H1 (cell line): ENCODE results near the gene ARF6. TPM values are rescaled to one million over a fixed set of nuclear protein-coding genes. Genes with fewer than 3 reads are reported as not detected.

Experiments
- CTCF ChIA-PET: fragments of 300-600 bp; sonication (Branson Sonifier 250); formaldehyde crosslinking; loops from one replicate; lab custom pipeline; 2021; ENCODE audit not compliant: partially characterized antibody; lab: Charles Lee
- POLR2A ChIA-PET: fragments of 300-600 bp; sonication (Branson Sonifier 250); formaldehyde crosslinking; loops from one replicate; lab custom pipeline; 2021; ENCODE audit warnings: inconsistent platforms; ENCODE audit not compliant: partially characterized antibody; lab: Charles Lee
- DNase-seq, 2 experiments: peaks; one replicate each; pipeline versions ENCODE4 v3.0.0 to v3.0.0-alpha.2; 2010 to 2022; ENCODE audit warnings: low spot score in 2 of 2, low read depth in 1 of 2, mixed read lengths in 1 of 2
- FAIRE-seq: peaks from 2 replicates; lab custom pipeline; 2011; peaks lifted over from hg19 to GRCh38; lab: Jason Lieb, UNC
- H2AFZ ChIP-seq: 2 replicates; pipeline ENCODE4 v1.8.1; 2012; ENCODE audit warnings: low read length, inconsistent platforms
- H2AK5ac ChIP-seq: 2 replicates; pipeline ENCODE4 v1.6.1; 2013; ENCODE audit warnings: low read depth, low read length
- H2BK120ac ChIP-seq: replicated peaks from 2 replicates; pipeline ENCODE3; 2013; ENCODE audit warnings: low read depth, low read length, inconsistent platforms
- H2BK12ac ChIP-seq: 2 replicates; pipeline ENCODE4 v1.6.1; 2013; ENCODE audit warnings: low read depth, low read length
- H2BK15ac ChIP-seq: 2 replicates; pipeline ENCODE4 v1.6.1; 2013; ENCODE audit warnings: low read length
- H2BK20ac ChIP-seq: 2 replicates; pipeline ENCODE4 v1.6.1; 2013; ENCODE audit warnings: low read length
- H2BK5ac ChIP-seq: 2 replicates; pipeline ENCODE4 v1.6.1; 2013; ENCODE audit warnings: low read depth, low read length
- H3K14ac ChIP-seq: 2 replicates; pipeline ENCODE4 v1.6.1; 2013; ENCODE audit warnings: inconsistent platforms; ENCODE audit not compliant: insufficient read length
- H3K18ac ChIP-seq: 2 replicates; pipeline ENCODE4 v1.6.1; 2013; ENCODE audit warnings: low read length; ENCODE audit errors: extremely low read depth
- H3K23ac ChIP-seq: 2 replicates; pipeline ENCODE4 v1.6.1; 2013; ENCODE audit warnings: inconsistent platforms; ENCODE audit not compliant: insufficient read length
- H3K23me2 ChIP-seq: 2 replicates; pipeline ENCODE4 v1.6.1; 2013; ENCODE audit warnings: low read depth, low read length
- H3K27ac ChIP-seq: 2 replicates; pipeline ENCODE4 v1.6.1; 2011; ENCODE audit warnings: low read depth, low read length, inconsistent platforms
- H3K27me3 ChIP-seq, 4 experiments: replicated peaks in 1 of 4; 1 replicate in 1 of 4; 2 replicates in 3 of 4; pipeline versions ENCODE4 v1.6.1 to v1.8.1; 2011 to 2013; ENCODE audit warnings: low read length in 3 of 4, mild to moderate bottlenecking in 3 of 4, inconsistent platforms in 2 of 4, mixed read lengths in 2 of 4, moderate library complexity in 1 of 4; ENCODE audit not compliant: control insufficient read depth in 3 of 4, insufficient read depth in 3 of 4; ENCODE audit errors: extremely low read depth in 1 of 4
- H3K36me3 ChIP-seq, 4 experiments: 2 replicates each; pipeline versions ENCODE4 v1.6.1 to v1.8.1; 2011 to 2013; ENCODE audit warnings: mild to moderate bottlenecking in 4 of 4, low read length in 3 of 4, moderate library complexity in 2 of 4, control low read depth in 1 of 4, inconsistent platforms in 1 of 4; ENCODE audit not compliant: insufficient read depth in 4 of 4, control insufficient read depth in 2 of 4
- H3K4ac ChIP-seq: replicated peaks from 2 replicates; pipeline ENCODE3; 2013; ENCODE audit warnings: low read length, low read depth, mixed read lengths, inconsistent platforms; ENCODE audit not compliant: insufficient read length
- H3K4me1 ChIP-seq, 4 experiments: replicated peaks in 1 of 4; 1 replicate in 1 of 4; 2 replicates in 3 of 4; pipeline versions ENCODE4 v1.6.1 to v1.8.1; 2011 to 2013; ENCODE audit warnings: low read length in 3 of 4, inconsistent platforms in 2 of 4, mixed read lengths in 1 of 4; ENCODE audit not compliant: insufficient read depth in 4 of 4, control insufficient read depth in 3 of 4
- H3K4me2 ChIP-seq, 2 experiments: 2 replicates each; pipeline versions ENCODE4 v1.6.1 to v1.8.1; 2011 to 2013; ENCODE audit warnings: low read depth in 2 of 2, low read length in 2 of 2, control low read depth in 1 of 2, inconsistent platforms in 1 of 2, mild to moderate bottlenecking in 1 of 2; ENCODE audit not compliant: insufficient read depth in 1 of 2
- H3K4me3 ChIP-seq, 4 experiments: fragments of 200-600, 300-600 bp in 1 of 4; sonication (generic), shearing (Covaris generic), sonication (Bioruptor Twin) in 1 of 4; 2 replicates each; pipeline versions ENCODE4 v1.5.1 to v1.8.1; 2011 to 2016; ENCODE audit warnings: low read length in 4 of 4, low read depth in 3 of 4, control low read depth in 2 of 4, inconsistent platforms in 2 of 4, mild to moderate bottlenecking in 2 of 4, mixed read lengths in 1 of 4, moderate library complexity in 1 of 4; ENCODE audit not compliant: insufficient read depth in 2 of 4; ENCODE audit errors: extremely low read depth in 1 of 4
- H3K56ac ChIP-seq: replicated peaks from 2 replicates; pipeline ENCODE3; 2013; ENCODE audit warnings: low read depth, mild to moderate bottlenecking, mixed read lengths, low read length, inconsistent platforms; ENCODE audit not compliant: insufficient read length
- H3K79me1 ChIP-seq: 2 replicates; pipeline ENCODE4 v1.6.1; 2013; ENCODE audit warnings: low read depth, low read length, control low read depth
- H3K79me2 ChIP-seq, 2 experiments: 2 replicates each; pipeline versions ENCODE4 v1.6.1 to v1.8.1; 2012 to 2013; ENCODE audit warnings: low read length in 2 of 2, mild to moderate bottlenecking in 2 of 2, inconsistent platforms in 1 of 2; ENCODE audit not compliant: insufficient read depth in 2 of 2, control insufficient read depth in 1 of 2
- H3K9ac ChIP-seq, 4 experiments: replicated peaks in 1 of 4; 1 replicate in 1 of 4; 2 replicates in 3 of 4; pipeline versions ENCODE4 v1.6.1 to v1.8.1; 2011 to 2013; ENCODE audit warnings: low read depth in 3 of 4, low read length in 3 of 4, control low read depth in 2 of 4, mild to moderate bottlenecking in 2 of 4, moderate library complexity in 2 of 4, inconsistent platforms in 1 of 4; ENCODE audit errors: extremely low read depth in 1 of 4
- H3K9me3 ChIP-seq, 2 experiments: 2 replicates each; pipeline versions ENCODE4 v1.6.1 to v1.8.1; 2012 to 2013; ENCODE audit warnings: mild to moderate bottlenecking in 2 of 2, moderate library complexity in 2 of 2, control low read depth in 1 of 2, inconsistent platforms in 1 of 2, low read depth in 1 of 2, low read length in 1 of 2, mixed read lengths in 1 of 2; ENCODE audit not compliant: insufficient read depth in 2 of 2
- H4K20me1 ChIP-seq, 2 experiments: replicated peaks in 1 of 2; 2 replicates each; pipeline versions ENCODE3 to v1.8.1; 2011 to 2013; ENCODE audit warnings: inconsistent platforms in 2 of 2, low read length in 2 of 2, mild to moderate bottlenecking in 1 of 2; ENCODE audit not compliant: insufficient read depth in 2 of 2, control insufficient read depth in 1 of 2
- H4K5ac ChIP-seq: 2 replicates; pipeline ENCODE4 v1.6.1; 2013; ENCODE audit warnings: low read length, low read depth, mixed read lengths, inconsistent platforms; ENCODE audit not compliant: insufficient read length
- H4K8ac ChIP-seq: 2 replicates; pipeline ENCODE4 v1.8.0; 2013; ENCODE audit warnings: mild to moderate bottlenecking, moderate library complexity, low read length, inconsistent platforms; ENCODE audit not compliant: insufficient read depth; ENCODE audit errors: extremely low read depth
- H4K91ac ChIP-seq: replicated peaks from 2 replicates; pipeline ENCODE3; 2013; ENCODE audit warnings: low read length, mixed read lengths, inconsistent platforms; ENCODE audit not compliant: insufficient read length
- ASH2L ChIP-seq: fragments of 200-600, 300-600 bp; sonication (generic); IDR thresholded peaks from one replicate; pipeline ENCODE4 v1.7.1; 2017; ENCODE audit warnings: low read length
- BRCA1 ChIP-seq: IDR thresholded peaks from 2 replicates; pipeline ENCODE4 v1.6.1; 2012; ENCODE audit warnings: low read depth, low read length, improper control_type of control experiment
- CTBP2 ChIP-seq: IDR thresholded peaks from 2 replicates; pipeline ENCODE4 v1.7.0; 2011; ENCODE audit warnings: borderline replicate concordance, mild to moderate bottlenecking, moderate library complexity, mixed read lengths, low read length; ENCODE audit not compliant: insufficient read depth, insufficient read length
- EP300 ChIP-seq, 2 experiments: IDR thresholded peaks; 1 replicate in 1 of 2; 2 replicates in 1 of 2; pipeline ENCODE4 v1.6.1; 2011 to 2012; ENCODE audit warnings: low read depth in 2 of 2, low read length in 2 of 2, mild to moderate bottlenecking in 2 of 2, borderline replicate concordance in 1 of 2, inconsistent platforms in 1 of 2, moderate library complexity in 1 of 2
- EZH2 ChIP-seq: fragments of 200-600 bp; sonication (generic); IDR thresholded peaks from 2 replicates; pipeline ENCODE4 v1.7.1; 2012; ENCODE audit warnings: low read depth, mild to moderate bottlenecking, moderate library complexity, low read length, inconsistent platforms; ENCODE audit not compliant: severe bottlenecking
- FOSL1 ChIP-seq: IDR thresholded peaks from 2 replicates; pipeline ENCODE4 v1.6.1; 2011; ENCODE audit warnings: mild to moderate bottlenecking, low read depth, low read length, moderate library complexity; ENCODE audit not compliant: insufficient read depth
- GTF2F1 ChIP-seq: IDR thresholded peaks from 2 replicates; pipeline ENCODE4 v1.6.1; 2012; ENCODE audit warnings: low read depth, low read length, improper control_type of control experiment, borderline replicate concordance
- PHF8 ChIP-seq: fragments of 200-600 bp; sonication (generic); conservative IDR thresholded peaks from 2 replicates; pipeline ENCODE4 v1.7.1; 2012; ENCODE audit warnings: low read depth, mild to moderate bottlenecking, inconsistent platforms, low read length, moderate library complexity
- SAP30 ChIP-seq: fragments of 300-600 bp; sonication (generic); IDR thresholded peaks from 2 replicates; pipeline ENCODE4 v1.7.1; 2012; ENCODE audit warnings: low read length, moderate library complexity, mild to moderate bottlenecking, inconsistent platforms; ENCODE audit not compliant: insufficient read depth, insufficient replicate concordance
- SIX5 ChIP-seq: IDR thresholded peaks from 2 replicates; pipeline ENCODE4 v1.6.1; 2011; ENCODE audit warnings: mild to moderate bottlenecking, low read depth, low read length
- TEAD4 ChIP-seq: IDR thresholded peaks from 2 replicates; pipeline ENCODE4 v1.6.1; 2012; ENCODE audit warnings: low read depth, low read length, inconsistent platforms, mixed read lengths
- WGBS, 2 experiments: shearing (Covaris generic) in 1 of 2; methylation state at CpG; one replicate each; pipeline versions ENCODE4 v1.1.6 to v1.1.7; 2013 to 2015; ENCODE audit warnings: low lambda C conversion rate in 2 of 2, mixed read lengths in 2 of 2, inconsistent platforms in 1 of 2, low coverage in 1 of 2, missing lambda C conversion rate in 1 of 2; ENCODE audit not compliant: insufficient replicate concordance in 2 of 2, insufficient coverage in 1 of 2, insufficient read length in 1 of 2; ENCODE audit errors: extremely low coverage in 1 of 2, missing lambda C conversion rate in 1 of 2; 5-methylcytosine and 5-hydroxymethylcytosine counted together
- polyA plus RNA-seq, 7 experiments: library from polyadenylated mRNA; depleted of rRNA in 3 of 7; stranded (reverse) in 5 of 7; unstranded in 2 of 7; fragments of >200 nt in 5 of 7; fragments of 200-250 nt in 2 of 7; gene quantifications; 1 replicate in 5 of 7; 2 replicates in 1 of 7; 4 replicates in 1 of 7; pipeline versions ENCODE4 v1.2.1 to v1.2.3, GENCODE V29; 2011 to 2013; ENCODE audit warnings: missing spikeins in 2 of 7, mixed read lengths in 2 of 7
- total RNA-seq: library from RNA; stranded (reverse); fragmentation: NEBNext Ultra II Directional; extraction: Animal tissue kit (Norgen Biotek cat#: 25700); gene quantifications from 2 replicates; pipeline ENCODE4 v1.2.1, GENCODE V29; 2021

Gene ARF6
- total and polyA plus RNA-seq, 2 of the 8 experiments (the other 6 are each of a cell fraction or from before 2014, with no cell fraction given): 17.2 to 56.7 TPM

DNA sequence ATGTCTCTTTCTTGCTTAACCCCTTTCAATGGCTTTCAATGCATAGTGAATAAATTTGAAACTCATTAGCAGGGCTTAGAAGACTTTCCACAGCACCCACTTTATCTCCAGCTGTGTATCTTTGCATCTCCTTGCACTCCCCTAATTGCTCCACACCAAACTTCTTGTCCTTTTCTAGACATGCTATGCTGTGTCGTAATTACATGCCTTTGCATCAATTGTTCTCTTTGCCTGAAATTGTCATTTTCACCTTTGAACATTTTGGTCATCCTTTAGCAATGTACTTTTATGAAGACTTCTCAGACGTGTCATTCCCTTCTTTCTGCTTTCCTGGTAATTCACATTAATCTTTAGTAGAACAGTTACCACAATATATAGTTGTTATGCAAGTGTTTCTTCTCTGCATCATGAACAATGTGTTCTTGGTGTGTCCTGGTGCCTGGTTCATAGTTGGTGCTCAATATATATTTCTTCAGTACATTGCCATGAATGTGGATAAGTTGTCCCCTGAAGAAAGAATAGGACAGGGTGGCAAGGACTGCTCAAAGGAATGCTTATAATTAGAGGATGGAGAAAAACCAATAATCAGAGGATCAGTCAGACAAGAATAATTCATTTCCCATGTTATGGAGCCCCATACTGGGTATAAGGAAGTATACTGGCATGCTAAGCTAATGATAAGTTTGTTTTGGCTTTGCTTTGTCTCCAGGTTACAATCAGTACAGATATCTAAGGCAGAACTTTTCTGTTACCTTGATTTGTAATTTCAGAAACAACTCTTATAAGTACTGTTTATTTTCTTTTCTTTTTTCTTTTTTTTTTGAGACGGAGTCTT lies 27.2 kb downstream of the ARF6 start:
- H4K91ac ChIP-seq: no peak overlapping the region
- H3K27me3 ChIP-seq: no peaks in the 10 kb centered on the region
- H3K56ac ChIP-seq: no peak overlapping the region
- no peak for FAIRE-seq
- no peak overlapping the region for H2BK12ac ChIP-seq
- H3K23me2 ChIP-seq: 0 out of 2 replicates have a peak, but pooled peaks cover 1% of the 10 kb centered on the region
- H3K9ac ChIP-seq: no peak overlapping the region
- no peak overlapping the region for H3K27ac ChIP-seq
- H3K18ac ChIP-seq: no peak overlapping the region
- H4K5ac ChIP-seq: no peak overlapping the region
- no peaks in the 10 kb centered on the region for H3K4me1 ChIP-seq
- no peaks in the 10 kb centered on the region for H4K20me1 ChIP-seq
- H2BK5ac ChIP-seq: no peak overlapping the region
- 82% methylated on average over 2 of the region's 3 CpGs; no CpG with 5 or more reads in 1 of the 2 experiments for WGBS, 2 experiments
- H3K23ac ChIP-seq: no peak overlapping the region
- no peak overlapping the region for H2AK5ac ChIP-seq
- no peak overlapping the region for H2BK15ac ChIP-seq
- H3K4ac ChIP-seq: no peak overlapping the region
- H3K14ac ChIP-seq: no peak overlapping the region
- no peaks in the 10 kb centered on the region for H3K9me3 ChIP-seq
- ChIA-PET CTCF (no interaction called here), POLR2A (no interaction called here)
- H3K4me2 ChIP-seq: no peak overlapping the region
- H3K36me3 ChIP-seq: no peaks in the 10 kb centered on the region
- DNase-seq: no peak
- H2AFZ ChIP-seq: no peak overlapping the region
- no peak overlapping the region for H4K8ac ChIP-seq
- H3K4me3 ChIP-seq: no peak overlapping the region
- H3K79me1 ChIP-seq: no peaks in the 10 kb centered on the region
- no peak overlapping the region for H2BK120ac ChIP-seq
- no peak overlapping the region for H2BK20ac ChIP-seq
- no peaks in the 10 kb centered on the region for H3K79me2 ChIP-seq
- TF ChIP-seq EZH2: no peak
- no peak for TF ChIP-seq SAP30
- no peak for TF ChIP-seq FOSL1
- no peak for TF ChIP-seq SIX5
- TF ChIP-seq GTF2F1: no peak
- no peak for TF ChIP-seq EP300 (IDR thresholded peaks at IDR 0.05; ENCODE audit: borderline replicate concordance in 1 of 2, low read depth in 2 of 2, low read length in 2 of 2)
- TF ChIP-seq PHF8: no peak
- TF ChIP-seq ASH2L: no peak
- TF ChIP-seq BRCA1: no peak
- TF ChIP-seq TEAD4: no peak
- TF ChIP-seq CTBP2: no peak
